Measurements from ENCODE around the gene LATS2. TPM values are rescaled to one million over a fixed set of nuclear protein-coding genes. Genes with fewer than 3 reads are reported as not detected.

Gene LATS2
- total RNA-seq, 2 experiments from 2014 or later = 1.6 TPM

GRCh38 chr13:21011378-21011777 is 50.0 kb downstream of the LATS2 start:
- no peaks in the 10 kb centered on the region for H3K9me3 Mint-ChIP-seq (ENCODE audit: low read depth)
- H3K4me3 Mint-ChIP-seq = no peak overlapping the region
- no peaks in the 10 kb centered on the region for H3K27me3 Mint-ChIP-seq
- no peak for ATAC-seq
- POLR2A ChIA-PET = no interaction called here
- no peaks in the 10 kb centered on the region for H3K36me3 Mint-ChIP-seq (ENCODE audit: low read depth)
- intact Hi-C loops (cut with DNase I, micrococcal nuclease) = no loop called here
- H3K4me1 Mint-ChIP-seq = peaks cover 10% of the 10 kb centered on the region
- CTCF ChIA-PET = no interaction called here
- no peak for DNase-seq
- H3K27ac Mint-ChIP-seq = no peak overlapping the region

GRCh38 chr13:21010621-21011020 is 50.8 kb downstream of the LATS2 start:
- CTCF ChIA-PET = no interaction called here
- intact Hi-C loops (cut with DNase I, micrococcal nuclease) = no loop called here
- H3K9me3 Mint-ChIP-seq (ENCODE audit: low read depth) = no peaks in the 10 kb centered on the region
- DNase-seq (no peak), ATAC-seq (peak; percentile 88)
- H3K4me1 Mint-ChIP-seq = peaks cover 9% of the 10 kb centered on the region
- H3K27ac Mint-ChIP-seq = peak overlapping the region; percentile 23
- H3K4me3 Mint-ChIP-seq = no peak overlapping the region
- H3K27me3 Mint-ChIP-seq = no peaks in the 10 kb centered on the region
- POLR2A ChIA-PET = no interaction called here
- H3K36me3 Mint-ChIP-seq (ENCODE audit: low read depth) = no peaks in the 10 kb centered on the region

- ATAC-seq (no peak), DNase-seq (no peak)
- peaks cover 9% of the 10 kb centered on the region for H3K4me1 Mint-ChIP-seq
- intact Hi-C loops (cut with DNase I, micrococcal nuclease) = no loop called here
- H3K27ac Mint-ChIP-seq = no peak overlapping the region
- no peaks in the 10 kb centered on the region for H3K9me3 Mint-ChIP-seq (ENCODE audit: low read depth)
- ChIA-PET CTCF (no interaction called here), POLR2A (no interaction called here)
- H3K4me3 Mint-ChIP-seq = no peak overlapping the region
- H3K36me3 Mint-ChIP-seq (ENCODE audit: low read depth) = no peaks in the 10 kb centered on the region
- H3K27me3 Mint-ChIP-seq = no peaks in the 10 kb centered on the region
These were observed 52.4 kb downstream of the LATS2 start for GRCh38 chr13:21009036-21009435.

GRCh38 chr13:21008026-21008425 is 53.4 kb downstream of the LATS2 start:
- H3K27ac Mint-ChIP-seq = no peak overlapping the region
- H3K9me3 Mint-ChIP-seq (ENCODE audit: low read depth) = no peaks in the 10 kb centered on the region
- peaks cover 9% of the 10 kb centered on the region for H3K4me1 Mint-ChIP-seq
- H3K36me3 Mint-ChIP-seq (ENCODE audit: low read depth) = no peaks in the 10 kb centered on the region
- no peaks in the 10 kb centered on the region for H3K27me3 Mint-ChIP-seq
- ChIA-PET POLR2A (no interaction called here), CTCF (interaction anchor here (0.8 kb wide), 1 partner anchor 13 kb away, joined by 3 read pairs; no protein-coding TSS in a partner anchor)
- intact Hi-C loops (cut with DNase I, micrococcal nuclease) = no loop called here
- no peak overlapping the region for H3K4me3 Mint-ChIP-seq
- DNase-seq = no peak
- ATAC-seq = no peak

- ChIA-PET CTCF (no interaction called here), POLR2A (interaction anchor here (0.6 kb wide), 1 partner anchor 229 kb away, joined by 4 read pairs; no protein-coding TSS in a partner anchor)
- H3K27ac Mint-ChIP-seq = no peak overlapping the region
- peaks cover 1% of the 10 kb centered on the region for H3K36me3 Mint-ChIP-seq (ENCODE audit: low read depth)
- intact Hi-C loops (cut with DNase I, micrococcal nuclease) = no loop called here
- DNase-seq = no peak
- no peak overlapping the region for H3K4me3 Mint-ChIP-seq
- H3K27me3 Mint-ChIP-seq = no peaks in the 10 kb centered on the region
- peaks cover 2% of the 10 kb centered on the region for H3K9me3 Mint-ChIP-seq (ENCODE audit: low read depth)
- ATAC-seq = no peak
- peaks cover 9% of the 10 kb centered on the region for H3K4me1 Mint-ChIP-seq
These were observed 55.0 kb downstream of the LATS2 start for GRCh38 chr13:21006141-21007005.

GRCh38 chr13:21005193-21005592 is 56.2 kb downstream of the LATS2 start:
- H3K9me3 Mint-ChIP-seq (ENCODE audit: low read depth) = peaks cover 4% of the 10 kb centered on the region
- ChIA-PET CTCF (no interaction called here), POLR2A (no interaction called here)
- no peak overlapping the region for H3K27ac Mint-ChIP-seq
- intact Hi-C loops (cut with DNase I, micrococcal nuclease) = no loop called here
- ATAC-seq (no peak), DNase-seq (no peak)
- H3K36me3 Mint-ChIP-seq (ENCODE audit: low read depth) = peaks cover 3% of the 10 kb centered on the region
- no peak overlapping the region for H3K4me3 Mint-ChIP-seq
- H3K27me3 Mint-ChIP-seq = no peaks in the 10 kb centered on the region
- no peaks in the 10 kb centered on the region for H3K4me1 Mint-ChIP-seq

GRCh38 chr13:21001471-21001870 is 59.9 kb downstream of the LATS2 start:
- no peak overlapping the region for H3K4me3 Mint-ChIP-seq
- no peak for ATAC-seq

GRCh38 chr13:21000647-21001046 is 60.7 kb downstream of the LATS2 start:
- Mint-ChIP-seq H3K9me3 (ENCODE audit: low read depth) (peaks cover 4% of the 10 kb centered on the region), H3K4me1 (no peaks in the 10 kb centered on the region), H3K36me3 (ENCODE audit: low read depth) (peaks cover 3% of the 10 kb centered on the region), H3K27me3 (no peaks in the 10 kb centered on the region), H3K4me3 (no peak overlapping the region), H3K27ac (no peak overlapping the region)
- POLR2A ChIA-PET = no interaction called here
- DNase-seq = no peak
- CTCF ChIA-PET = no interaction called here
- intact Hi-C loops (cut with DNase I, micrococcal nuclease) = no loop called here
- no peak for ATAC-seq

More at GRCh38 chr13:21001471-21001870, 59.9 kb downstream of the LATS2 start:
- POLR2A ChIA-PET = no interaction called here
- CTCF ChIA-PET = no interaction called here
- Mint-ChIP-seq H3K4me1 (no peaks in the 10 kb centered on the region), H3K9me3 (ENCODE audit: low read depth) (peaks cover 4% of the 10 kb centered on the region), H3K27me3 (no peaks in the 10 kb centered on the region), H3K36me3 (ENCODE audit: low read depth) (peaks cover 3% of the 10 kb centered on the region), H3K27ac (no peak overlapping the region)
- intact Hi-C loops (cut with DNase I, micrococcal nuclease) = no loop called here
- DNase-seq = no peak

GRCh38 chr13:20998649-20999415 is 62.6 kb downstream of the LATS2 start:
- Mint-ChIP-seq H3K27ac (no peak overlapping the region), H3K4me1 (no peaks in the 10 kb centered on the region), H3K27me3 (peaks cover 2% of the 10 kb centered on the region), H3K4me3 (no peak overlapping the region), H3K36me3 (ENCODE audit: low read depth) (peaks cover 3% of the 10 kb centered on the region), H3K9me3 (ENCODE audit: low read depth) (peaks cover 4% of the 10 kb centered on the region)
- intact Hi-C loops (cut with DNase I, micrococcal nuclease) = no loop called here
- ATAC-seq = no peak
- ChIA-PET POLR2A (no interaction called here), CTCF (no interaction called here)
- no peak for DNase-seq

- CTCF ChIA-PET = no interaction called here
- Mint-ChIP-seq H3K9me3 (ENCODE audit: low read depth) (peaks cover 4% of the 10 kb centered on the region), H3K27ac (no peak overlapping the region), H3K4me3 (no peak overlapping the region), H3K4me1 (no peaks in the 10 kb centered on the region), H3K36me3 (ENCODE audit: low read depth) (peaks cover 3% of the 10 kb centered on the region), H3K27me3 (peaks cover 2% of the 10 kb centered on the region)
- DNase-seq (no peak), ATAC-seq (no peak)
- intact Hi-C loops (cut with DNase I, micrococcal nuclease) = no loop called here
- POLR2A ChIA-PET = no interaction called here
These were observed 63.9 kb downstream of the LATS2 start for GRCh38 chr13:20997301-20998161.

GRCh38 chr13:20995245-20995838 is 66.0 kb downstream of the LATS2 start:
- Mint-ChIP-seq H3K36me3 (ENCODE audit: low read depth) (no peaks in the 10 kb centered on the region), H3K9me3 (ENCODE audit: low read depth) (no peaks in the 10 kb centered on the region), H3K27me3 (peaks cover 2% of the 10 kb centered on the region), H3K4me1 (no peaks in the 10 kb centered on the region), H3K27ac (no peak overlapping the region), H3K4me3 (no peak overlapping the region)
- POLR2A ChIA-PET = no interaction called here
- no peak for ATAC-seq
- CTCF ChIA-PET = no interaction called here
- DNase-seq = no peak
- intact Hi-C loops (cut with DNase I, micrococcal nuclease) = no loop called here

Data from activated CD4-positive, alpha-beta T cell treated with anti-CD3 and anti-CD28 coated beads for 36 hours (primary cell).